HCT116 (cell line): ENCODE measurements around the gene GRK1.

Source experiments
- POLR2A ChIP-seq: IDR thresholded peaks from 2 replicates; pipeline ENCODE4 v1.7.0; 2011; ENCODE audit warnings: borderline replicate concordance; ENCODE audit not compliant: insufficient read depth, insufficient read length; ENCODE audit errors: extremely low read depth
- TF ChIP-seq, protein P1 (sequence below), 3 experiments: fragments of 200-600 bp in 1 of 3; sonication (generic) in 1 of 3; IDR thresholded peaks in 2 of 3; conservative IDR thresholded peaks in 1 of 3; 2 replicates each; pipeline ENCODE4 v1.5.1; 2012 to 2017; ENCODE audit warnings: low read depth in 2 of 3, low read length in 2 of 3, antibody characterized with exemption in 1 of 3, borderline replicate concordance in 1 of 3, control low read depth in 1 of 3, mild to moderate bottlenecking in 1 of 3, mixed read lengths in 1 of 3, mixed run types in 1 of 3, moderate library complexity in 1 of 3; ENCODE audit not compliant: insufficient read depth in 1 of 3

DNA sequence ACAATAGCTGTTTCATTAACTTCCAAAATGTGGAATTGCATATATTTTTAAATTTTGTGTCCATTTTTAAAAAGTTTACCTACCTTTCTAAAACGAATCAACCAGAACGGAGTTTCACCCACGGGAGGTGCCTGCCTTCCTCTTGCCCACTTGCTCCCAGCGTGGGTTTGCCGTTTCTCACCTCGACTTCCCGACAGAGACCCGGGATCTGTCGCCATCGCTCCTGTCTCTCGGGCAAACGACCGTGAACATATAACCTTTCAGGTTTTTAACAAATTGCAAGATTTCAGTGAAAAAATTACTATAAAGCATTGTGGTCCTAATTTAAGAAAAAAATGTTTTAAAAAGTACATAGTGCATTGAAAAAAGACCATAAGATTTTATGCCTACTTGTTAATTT, 96.2 kb downstream of the GRK1 start:
- TF ChIP-seq, protein P1, sequence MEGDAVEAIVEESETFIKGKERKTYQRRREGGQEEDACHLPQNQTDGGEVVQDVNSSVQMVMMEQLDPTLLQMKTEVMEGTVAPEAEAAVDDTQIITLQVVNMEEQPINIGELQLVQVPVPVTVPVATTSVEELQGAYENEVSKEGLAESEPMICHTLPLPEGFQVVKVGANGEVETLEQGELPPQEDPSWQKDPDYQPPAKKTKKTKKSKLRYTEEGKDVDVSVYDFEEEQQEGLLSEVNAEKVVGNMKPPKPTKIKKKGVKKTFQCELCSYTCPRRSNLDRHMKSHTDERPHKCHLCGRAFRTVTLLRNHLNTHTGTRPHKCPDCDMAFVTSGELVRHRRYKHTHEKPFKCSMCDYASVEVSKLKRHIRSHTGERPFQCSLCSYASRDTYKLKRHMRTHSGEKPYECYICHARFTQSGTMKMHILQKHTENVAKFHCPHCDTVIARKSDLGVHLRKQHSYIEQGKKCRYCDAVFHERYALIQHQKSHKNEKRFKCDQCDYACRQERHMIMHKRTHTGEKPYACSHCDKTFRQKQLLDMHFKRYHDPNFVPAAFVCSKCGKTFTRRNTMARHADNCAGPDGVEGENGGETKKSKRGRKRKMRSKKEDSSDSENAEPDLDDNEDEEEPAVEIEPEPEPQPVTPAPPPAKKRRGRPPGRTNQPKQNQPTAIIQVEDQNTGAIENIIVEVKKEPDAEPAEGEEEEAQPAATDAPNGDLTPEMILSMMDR (IDR thresholded peaks at IDR 0.05 in 2 of 3, conservative IDR thresholded peaks at IDR 0.05 in 1 of 3; ENCODE audit: borderline replicate concordance in 1 of 3, insufficient read depth in 1 of 3, low read depth in 2 of 3, low read length in 2 of 3) = no peak
- no peak for TF ChIP-seq POLR2A
